ENCODE data around the gene ZSWIM3.
"Not testable (repeated sequence)": the region's sequence is repeated elsewhere in the genome, so short reads cannot be mapped to it uniquely, and the experiment has no call there.

The ZSWIM3 gene

DNA sequence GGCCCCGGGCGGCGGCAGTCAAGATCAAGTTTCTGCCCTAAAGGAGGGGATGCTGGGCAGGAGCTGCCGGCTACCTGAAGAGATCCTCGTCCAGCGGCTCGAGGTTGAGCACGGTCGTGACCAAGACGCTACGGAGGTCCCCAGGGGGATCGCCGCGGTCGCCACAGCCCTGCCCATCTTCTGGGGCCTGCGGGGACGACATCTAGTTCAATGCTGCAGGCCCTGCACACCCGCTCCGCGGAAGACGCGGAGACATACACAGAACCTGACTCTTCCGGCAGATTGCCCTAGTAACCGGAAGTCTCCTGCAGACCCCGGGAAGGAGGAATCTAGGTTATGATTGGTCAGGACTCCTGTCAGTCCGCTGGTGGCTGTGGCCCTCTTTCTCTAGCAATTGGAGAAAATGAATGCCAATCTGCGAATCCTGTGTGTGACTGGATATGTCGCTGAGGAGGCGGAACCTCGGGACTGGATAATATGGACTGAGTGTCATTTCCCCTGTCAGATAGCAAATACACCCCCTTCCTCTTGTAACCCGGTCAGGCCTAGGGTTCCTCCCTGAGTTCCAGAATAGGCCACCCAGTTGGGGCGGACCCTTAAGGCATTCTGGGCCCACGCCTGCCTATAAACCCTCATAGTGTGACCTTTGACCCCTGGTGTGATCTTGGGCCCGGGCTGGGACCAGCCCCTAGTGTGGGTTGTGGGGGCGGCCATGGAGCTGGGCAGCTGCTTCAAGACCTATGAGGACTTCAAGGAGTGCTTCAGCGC lies at the start of gene ZSWIM3, which contains the start of gene ACOT8:
Gene ZSWIM3, plus strand, starts transcription at position 501 of the 768 bp plus-strand sequence. Its CDS starts 212 bp downstream, at position 713.
Gene ACOT8, minus strand, starts transcription at position 279 of the 768 bp plus-strand sequence. Its CDS starts 77 bp downstream, at position 202.
- peak; percentile 100 for DNase-seq

DNA sequence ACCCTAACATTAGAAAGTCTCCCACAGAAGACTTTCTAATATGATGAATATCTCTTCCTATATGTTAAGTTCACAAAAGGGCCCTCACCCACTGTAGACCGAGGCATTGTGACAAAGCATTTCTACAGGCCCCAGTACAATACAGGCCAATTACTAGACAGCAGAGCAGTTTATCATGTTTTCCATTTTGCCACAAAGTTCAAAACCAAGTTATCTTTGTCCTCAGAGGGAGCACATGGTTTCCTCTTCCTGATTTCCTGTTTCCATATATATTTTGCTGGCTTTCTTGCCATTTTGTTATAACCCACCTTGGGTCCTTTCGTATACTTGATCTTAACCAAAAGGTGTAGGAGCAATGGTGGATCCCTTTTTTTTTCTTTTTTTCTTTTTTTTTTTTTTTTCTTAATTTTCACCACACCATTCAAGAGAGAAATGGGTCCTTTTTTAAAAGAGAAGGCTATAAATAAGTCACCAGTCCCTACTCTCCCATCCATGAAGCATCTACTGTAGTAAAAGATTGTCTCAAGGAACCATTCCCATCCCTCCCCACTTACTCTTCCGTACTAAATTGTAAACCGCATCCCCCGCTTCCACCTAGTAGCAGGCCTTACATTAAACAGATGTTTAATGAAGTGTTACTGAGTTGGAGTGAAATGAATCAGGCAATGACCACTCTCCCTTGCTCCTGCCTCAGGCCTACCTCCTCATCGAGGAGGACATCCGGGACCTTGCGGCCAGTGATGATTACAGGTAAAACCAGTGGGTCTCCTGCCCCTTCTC lies 47.0 kb upstream of the ZSWIM3 start:
- DNase-seq, result no peak

DNA sequence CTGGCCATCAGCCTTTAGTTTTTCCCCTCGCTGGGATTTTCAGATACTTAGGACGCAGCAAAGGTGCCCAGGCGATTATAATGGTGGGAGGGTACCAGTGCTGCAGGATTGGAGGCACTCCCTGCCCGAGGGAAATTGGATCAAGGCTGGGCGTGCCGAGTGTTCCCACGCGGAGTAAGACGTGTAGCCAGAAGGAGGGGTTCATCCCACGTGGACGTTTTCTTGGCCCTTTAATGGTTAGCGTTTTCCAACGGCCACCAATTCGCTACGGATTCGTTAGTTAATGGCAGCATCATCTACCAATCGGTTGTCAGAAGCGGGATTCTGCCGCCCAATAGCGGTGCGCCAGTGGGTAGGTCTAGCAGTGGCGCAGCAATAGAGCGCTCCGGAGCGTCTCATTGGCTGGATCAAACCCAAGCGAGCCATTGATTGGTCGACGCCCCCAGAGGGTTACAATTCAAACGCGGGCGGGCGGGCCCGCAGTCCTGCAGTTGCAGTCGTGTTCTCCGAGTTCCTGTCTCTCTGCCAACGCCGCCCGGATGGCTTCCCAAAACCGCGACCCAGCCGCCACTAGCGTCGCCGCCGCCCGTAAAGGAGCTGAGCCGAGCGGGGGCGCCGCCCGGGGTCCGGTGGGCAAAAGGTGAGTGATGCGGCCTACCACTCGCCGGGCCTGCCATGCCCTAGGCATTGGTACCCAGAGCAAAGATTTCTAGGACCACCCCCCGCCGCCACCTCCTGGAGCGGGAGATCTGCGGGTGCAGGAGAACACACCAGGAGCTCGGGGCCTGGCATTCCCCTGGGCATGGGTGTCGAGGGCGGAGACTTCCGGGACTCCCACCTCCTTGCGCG lies 45.0 kb upstream of the ZSWIM3 start, which contains the start of gene UBE2C:
Gene UBE2C, plus strand, starts transcription at position 488 of the 849 bp plus-strand sequence. Its CDS starts 52 bp downstream, at position 540.
- peak; percentile 99 for DNase-seq

DNA sequence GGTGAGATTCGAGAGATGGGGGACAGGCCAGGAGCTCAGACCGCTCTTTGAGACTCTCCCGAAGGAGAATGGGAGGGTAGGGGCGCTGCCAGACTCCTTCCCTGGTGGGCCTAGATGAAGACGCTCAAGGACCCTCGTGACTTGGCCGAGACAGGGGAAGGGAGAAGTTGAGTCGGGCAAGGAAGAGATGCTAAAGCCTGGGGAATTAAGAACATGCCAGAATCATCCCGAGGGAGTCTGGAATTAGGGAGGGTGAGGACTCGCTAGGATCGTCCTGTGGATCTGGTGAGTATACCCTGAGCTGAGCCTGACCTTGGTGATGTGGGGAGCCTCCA lies 44.4 kb upstream of the ZSWIM3 start:
- DNase-seq, result no peak

DNA sequence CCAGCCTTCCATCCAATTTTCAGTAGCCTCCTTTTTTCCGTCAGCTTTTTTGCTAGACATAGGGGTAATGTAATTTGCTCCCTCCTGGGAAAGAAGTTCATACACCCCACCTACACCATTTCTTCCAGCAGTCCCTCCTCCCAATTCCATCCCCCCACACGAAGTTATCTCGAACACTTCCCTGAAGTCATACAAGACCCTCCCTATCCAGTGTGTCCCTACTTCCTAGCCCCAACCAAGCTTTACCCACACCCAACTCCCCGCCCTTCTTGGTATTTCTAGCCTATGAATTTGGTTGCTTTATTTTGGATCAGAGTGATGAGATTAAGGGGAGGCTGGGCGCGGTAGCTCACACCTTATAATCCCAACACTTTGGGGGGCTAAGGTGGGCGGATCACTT lies 43.9 kb upstream of the ZSWIM3 start:
- DNase-seq, result no peak

DNA sequence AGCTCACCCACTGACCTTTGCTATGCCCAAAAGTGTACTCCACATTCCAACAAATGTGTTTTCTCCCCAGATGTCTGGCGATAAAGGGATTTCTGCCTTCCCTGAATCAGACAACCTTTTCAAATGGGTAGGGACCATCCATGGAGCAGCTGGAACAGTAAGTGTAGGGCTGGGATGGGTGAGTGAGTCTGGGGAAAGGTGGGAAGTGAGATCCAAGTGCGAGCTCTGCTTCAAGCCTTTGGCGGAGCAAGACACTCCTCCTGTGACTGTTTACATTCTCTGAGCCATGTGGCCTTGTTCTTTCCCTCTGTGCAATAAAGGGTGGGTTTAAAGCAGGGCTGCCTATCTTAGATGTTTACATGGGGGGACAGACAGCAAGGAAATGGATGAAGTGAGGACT lies 43.1 kb upstream of the ZSWIM3 start:
- no peak for DNase-seq

DNA sequence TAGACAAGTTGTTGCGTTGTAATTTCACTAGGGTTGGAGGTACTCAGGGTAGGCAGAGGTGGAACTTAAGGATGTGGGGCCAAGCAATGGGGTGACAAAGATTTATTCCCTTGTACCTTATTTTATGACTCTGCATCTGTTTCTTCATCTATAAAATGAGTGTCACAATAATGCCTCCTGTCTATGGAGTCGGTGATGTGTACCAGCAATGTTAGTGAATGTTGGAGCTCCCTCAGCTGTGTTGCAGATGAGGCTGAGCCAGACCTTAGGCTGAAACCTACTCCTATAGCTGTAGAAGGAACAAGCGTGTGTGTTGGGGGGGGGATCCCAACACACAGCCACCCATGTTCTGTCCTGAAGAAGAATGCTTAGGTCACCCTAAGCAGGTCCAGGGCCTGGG lies 40.5 kb upstream of the ZSWIM3 start:
- DNase-seq, result no peak

DNA sequence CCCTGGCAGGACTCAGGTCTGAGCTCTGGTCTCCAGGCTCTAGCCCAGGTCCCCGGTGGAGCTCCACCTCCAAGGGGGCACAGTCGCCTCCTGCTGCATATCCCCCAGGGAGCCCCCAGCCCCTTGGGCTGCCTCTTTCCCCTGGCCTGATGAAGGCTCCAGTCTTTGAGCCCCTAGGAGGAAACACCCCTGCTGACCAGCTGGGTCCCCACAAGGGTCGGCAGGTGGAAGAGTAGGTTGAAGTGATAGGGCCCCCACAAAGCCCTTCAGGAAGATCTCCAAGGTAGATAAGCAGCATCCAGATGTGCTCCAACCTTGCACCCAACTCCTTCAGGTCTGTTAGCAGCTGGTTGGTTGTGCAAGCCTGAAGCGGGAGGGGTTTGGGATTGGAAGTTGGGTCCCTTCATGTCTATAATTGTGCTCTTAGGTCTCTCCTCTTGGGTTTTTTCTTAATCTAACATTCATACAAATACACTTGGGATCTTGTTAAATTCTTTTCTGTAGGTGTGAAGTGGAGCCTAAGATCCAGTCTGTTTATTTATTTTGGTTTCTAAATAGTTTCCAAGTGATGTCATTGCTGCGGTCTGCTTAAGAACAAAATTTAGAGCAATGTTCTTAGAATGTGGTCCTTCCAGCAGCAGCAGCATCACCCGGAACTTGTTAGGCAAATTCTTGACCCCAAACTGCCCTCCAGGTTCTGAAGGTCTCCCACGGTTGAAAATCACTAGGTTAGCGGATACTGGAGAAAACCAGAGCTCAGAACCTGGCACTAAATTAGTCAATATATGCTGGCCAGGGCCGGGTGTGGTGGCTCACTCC lies 39.8 kb upstream of the ZSWIM3 start:
- no peak for DNase-seq

DNA sequence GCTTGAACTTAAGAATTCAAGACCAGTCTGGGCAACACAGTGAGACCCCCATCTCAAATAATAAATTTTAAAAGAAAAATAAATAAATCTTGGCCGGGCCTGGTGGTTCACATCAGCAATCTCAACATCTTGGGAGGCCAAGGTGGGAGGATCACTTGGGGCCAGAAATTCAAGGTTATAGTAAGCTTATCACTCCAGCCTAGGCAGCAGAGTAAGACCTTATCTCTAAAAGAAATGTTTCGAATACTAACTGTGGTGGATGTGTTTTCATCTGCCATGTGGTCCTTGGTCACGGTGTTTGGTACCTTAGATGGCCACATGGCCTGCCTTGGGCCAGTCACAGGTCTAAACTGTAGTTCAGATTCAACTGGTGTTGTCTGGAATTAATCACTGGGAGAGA lies 39.2 kb upstream of the ZSWIM3 start:
- no peak for DNase-seq

DNA sequence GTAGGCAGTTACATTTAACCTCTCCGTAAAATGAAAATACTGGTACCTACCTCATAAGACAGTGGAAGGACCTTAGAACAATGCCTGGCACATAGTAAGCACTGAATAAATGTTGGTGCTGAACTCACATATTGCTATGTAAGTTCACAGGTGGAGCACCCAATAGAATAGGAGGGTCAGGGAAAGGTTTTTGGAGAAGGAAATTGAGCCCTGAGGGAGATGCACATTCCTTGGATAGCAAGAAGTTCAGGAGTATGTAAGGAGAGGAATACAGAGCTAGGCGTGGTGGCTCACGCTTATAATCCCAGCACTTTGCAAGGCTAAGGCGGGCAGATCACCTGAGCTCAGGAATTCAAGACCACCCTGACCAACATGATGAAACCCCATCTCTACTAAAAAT lies 37.9 kb upstream of the ZSWIM3 start:
- no peak for DNase-seq

DNA sequence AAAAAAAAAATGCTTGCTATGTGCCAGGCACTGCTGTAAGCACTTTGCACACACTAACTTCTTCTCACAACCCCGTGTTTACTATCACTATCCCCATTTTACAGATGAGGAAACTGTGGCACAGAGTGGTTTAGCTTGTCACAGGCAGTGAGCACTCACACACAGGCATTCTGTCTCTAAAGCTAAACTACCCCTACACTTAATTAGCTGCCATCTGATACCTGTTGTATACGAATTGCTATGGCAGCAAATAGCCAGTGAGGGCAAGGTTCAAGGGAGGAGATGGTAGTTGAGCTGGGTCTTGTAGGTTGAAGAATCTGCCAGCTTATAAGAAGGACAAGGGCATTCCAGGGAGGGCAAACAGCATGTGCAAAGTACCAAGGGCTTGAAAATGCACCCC lies 35.5 kb upstream of the ZSWIM3 start:
- no peak for DNase-seq

DNA sequence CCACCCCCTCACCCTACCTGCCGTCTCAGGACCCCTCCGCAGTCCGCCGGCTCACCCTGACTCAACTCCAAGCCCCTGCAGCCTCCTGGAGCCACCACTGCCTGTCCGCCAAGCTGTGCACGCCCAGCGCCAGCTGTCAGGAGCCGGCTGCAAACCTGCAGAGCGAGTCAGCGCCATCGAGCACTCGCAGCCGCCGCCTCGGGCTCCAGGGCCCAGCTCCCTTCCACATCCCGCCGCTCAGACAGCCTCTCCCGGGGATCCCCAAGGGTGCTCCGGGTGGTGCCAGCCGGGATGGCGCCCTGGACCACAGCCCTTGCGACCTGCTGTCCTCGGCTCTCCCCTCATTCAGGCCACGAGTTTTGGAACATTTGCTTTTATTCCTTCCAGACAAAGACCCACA lies 34.6 kb upstream of the ZSWIM3 start:
- DNase-seq, result peak; percentile 30

DNA sequence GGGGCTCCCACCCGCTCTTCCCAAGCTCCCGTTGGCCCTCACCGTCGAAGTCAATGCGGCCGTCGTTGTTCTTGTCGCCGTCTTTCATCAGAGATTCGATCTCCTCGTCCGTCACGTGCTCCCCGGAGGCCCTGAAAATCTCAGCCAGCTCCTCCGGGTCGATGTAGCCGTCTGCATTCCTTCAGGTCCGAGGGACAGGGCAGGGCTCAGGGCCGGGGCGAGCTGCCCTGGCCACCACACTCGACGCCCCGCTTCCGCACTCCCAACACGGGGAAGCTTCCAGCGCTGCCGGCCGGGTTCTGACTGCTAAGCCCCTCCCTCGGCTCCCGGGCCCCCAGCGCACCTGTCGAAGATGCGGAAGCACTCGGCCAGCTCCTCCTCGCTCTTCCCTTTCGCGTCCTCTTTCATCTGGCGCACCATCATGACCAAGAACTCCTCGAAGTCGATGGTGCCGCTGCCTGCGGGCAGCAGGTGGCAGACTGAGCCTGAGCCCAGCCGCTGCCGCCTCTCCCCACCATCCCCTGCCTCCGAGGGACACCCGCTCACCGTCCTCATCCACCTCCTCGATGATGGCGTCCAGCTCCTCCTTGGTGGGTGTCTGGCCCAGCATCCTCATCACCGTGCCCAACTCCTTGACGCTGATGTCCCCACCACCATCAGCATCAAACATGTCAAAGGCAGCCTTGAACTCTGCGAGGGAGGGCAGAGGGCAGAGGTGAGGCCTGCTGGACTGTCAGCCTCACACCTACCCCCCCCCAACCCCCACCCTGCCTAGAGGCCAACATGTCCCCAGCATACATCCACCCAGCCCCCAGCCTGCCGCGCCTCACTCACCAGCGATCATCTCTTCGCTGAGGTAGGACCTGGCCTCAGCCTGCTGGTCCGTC lies 33.2 kb upstream of the ZSWIM3 start:
- DNase-seq, result no peak

DNA sequence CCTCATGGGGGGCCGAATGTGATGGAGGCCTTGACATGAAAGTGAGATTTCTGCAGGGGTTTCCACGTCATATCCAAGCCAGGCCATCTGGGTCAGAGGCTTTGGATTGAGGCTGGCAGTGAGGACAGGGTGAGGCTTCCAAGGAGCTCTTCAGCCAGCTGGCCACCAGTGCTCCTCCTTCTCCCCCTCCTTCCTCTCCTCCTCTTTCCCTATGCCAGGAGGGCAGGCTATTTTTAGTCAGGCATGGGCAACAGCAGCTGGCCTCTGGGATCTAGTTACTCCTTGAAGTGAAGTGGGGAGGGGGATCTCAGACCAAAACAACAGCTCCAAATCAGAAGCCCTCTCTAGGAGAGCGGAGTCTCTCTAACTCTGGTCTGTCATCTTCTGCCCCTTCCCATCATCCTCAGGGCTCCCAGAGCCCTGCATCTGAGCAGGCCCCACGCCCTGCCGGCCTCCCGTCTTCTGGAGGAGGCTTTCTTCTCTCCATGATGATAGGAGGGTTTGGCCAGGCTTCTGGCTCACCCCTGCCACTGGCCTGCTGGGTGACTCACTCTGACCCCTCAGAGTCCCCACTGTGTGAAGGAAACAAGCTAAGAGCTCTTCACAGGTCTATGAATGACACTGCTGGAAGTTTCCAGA lies 30.9 kb upstream of the ZSWIM3 start:
- DNase-seq, result no peak

DNA sequence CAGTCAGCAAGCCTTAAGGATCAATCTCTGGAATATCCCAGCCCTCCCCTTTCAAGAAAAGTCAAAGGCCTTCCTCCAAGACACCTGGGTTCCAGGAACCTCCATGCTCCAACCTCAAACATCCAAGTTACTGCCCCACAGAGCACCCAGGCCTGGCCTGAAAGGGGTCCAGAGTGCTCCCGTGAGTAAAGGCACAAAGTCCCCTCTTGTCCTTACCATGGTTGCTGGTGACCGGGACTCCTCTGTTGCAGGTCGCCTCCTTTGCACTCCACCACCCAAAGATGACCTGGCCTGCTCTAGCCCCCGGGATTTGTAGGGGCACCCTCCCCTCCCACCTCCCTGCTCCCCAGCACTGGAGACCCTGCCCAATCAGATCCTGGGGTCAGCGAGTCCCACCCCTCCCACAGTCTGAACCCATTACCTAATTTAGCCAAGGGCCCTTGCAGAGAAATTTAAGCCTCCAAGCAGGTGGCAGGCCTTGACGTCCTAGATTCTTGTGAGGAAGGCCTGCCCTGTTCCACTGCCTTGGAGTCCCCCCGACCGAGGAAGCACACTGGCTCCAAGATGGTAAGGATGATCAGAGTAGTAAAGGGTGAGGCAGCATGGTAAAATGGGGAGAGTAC lies 30.3 kb upstream of the ZSWIM3 start, which contains the start of gene TNNC2:
Gene TNNC2, minus strand, starts transcription at position 283 of the 623 bp plus-strand sequence. Its CDS starts 64 bp downstream, at position 219.
- no peak for DNase-seq

DNA sequence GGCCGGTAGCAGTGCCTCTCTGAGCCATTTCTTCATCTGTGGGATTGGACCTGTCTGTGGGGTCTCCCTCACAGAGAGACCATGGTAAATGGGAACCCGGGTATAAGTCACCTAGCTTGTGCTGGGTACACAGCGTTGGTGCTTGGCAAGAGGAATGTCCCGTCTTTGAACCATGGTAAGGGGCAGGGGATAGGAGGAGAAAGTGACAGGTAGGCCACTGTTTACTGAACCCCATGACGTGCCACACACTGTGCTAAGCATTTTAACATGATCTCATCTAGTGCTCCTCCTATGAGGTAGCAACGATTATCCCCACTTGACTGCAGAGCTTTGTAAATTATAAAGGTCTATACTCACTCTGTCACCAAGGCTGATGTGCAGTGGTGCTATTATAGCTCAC lies 29.7 kb upstream of the ZSWIM3 start:
- DNase-seq, result no peak

DNA sequence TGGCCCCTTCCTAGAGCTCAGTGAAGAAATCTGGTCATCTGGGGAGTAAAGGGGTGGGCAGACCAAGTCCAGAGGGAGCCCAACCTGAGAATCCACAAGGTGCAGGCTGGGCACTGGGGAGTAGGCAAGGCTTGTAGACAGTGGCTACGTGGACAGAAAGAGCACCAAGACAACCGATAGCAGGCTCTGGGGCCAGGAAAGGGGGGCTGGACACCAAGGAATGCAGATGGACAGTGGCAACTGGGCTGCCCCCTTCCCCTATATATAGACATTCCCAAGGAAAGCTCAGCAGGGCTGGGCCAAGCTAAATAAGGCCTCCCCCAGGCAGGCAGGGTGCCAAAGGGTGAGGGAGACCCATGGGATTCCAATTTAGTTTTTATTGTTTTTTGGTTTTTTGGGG lies 28.8 kb upstream of the ZSWIM3 start:
- DNase-seq, result no peak

DNA sequence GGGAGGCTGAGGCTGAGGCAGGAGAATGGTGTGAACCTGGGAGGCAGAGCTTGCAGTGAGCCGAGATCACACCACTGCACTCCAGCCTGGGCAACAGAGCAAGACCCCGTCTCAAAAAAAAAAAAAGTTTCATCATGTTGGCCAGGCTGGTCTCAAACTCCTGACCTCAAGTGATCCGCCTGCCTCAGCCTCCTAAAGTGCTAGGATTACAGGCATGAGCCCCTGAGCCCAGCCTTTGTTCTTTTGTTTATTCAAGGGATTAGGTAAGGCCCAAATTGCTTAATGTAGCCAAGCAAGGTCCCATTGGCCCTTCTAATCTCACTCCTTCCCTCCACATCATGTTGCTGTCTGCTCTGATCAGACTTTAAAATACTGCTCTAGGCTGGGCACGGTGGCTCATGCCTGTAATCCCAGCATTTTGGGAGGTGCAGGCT lies 27.7 kb upstream of the ZSWIM3 start:
- not testable (repeated sequence) for DNase-seq

DNA sequence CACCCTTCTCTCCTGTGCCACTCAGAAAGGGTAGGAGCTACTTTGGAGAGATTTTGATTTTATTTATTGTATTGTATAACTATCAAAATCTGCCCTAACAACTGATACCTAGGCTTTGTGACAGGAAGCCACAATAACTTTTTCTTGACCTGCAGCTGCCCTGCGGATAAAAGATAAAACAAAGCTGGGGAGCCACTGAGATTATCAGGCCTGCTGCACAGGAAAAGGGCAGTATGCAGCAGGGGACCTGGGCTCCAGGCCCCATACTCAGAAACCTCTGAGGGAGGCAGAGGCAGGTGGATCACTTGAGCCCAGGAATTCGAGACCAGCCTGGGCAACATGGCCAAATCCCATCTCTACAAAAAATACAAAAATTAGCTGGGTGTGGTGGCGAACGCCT lies 24.8 kb upstream of the ZSWIM3 start:
- DNase-seq, result no peak
